Parathyroid adenoma (tissue), 2 donors: ENCODE data around the gene TMEM120B.

Experiments used
- H2AFZ ChIP-seq: fragments of 300-600 bp; sonication (generic); one replicate; pipeline ENCODE4 v1.7.0; 2017; ENCODE audit warnings: antibody characterized with exemption, mild to moderate bottlenecking
- H3K27ac ChIP-seq: fragments of 300-600 bp; sonication (generic); one replicate; pipeline ENCODE4 v1.7.0; 2017
- H3K27me3 ChIP-seq: fragments of 300-600 bp; sonication (generic); one replicate; pipeline ENCODE4 v1.7.0; 2017; ENCODE audit warnings: low read length; ENCODE audit not compliant: control insufficient read depth, insufficient read depth
- H3K36me3 ChIP-seq: fragments of 300-600 bp; sonication (generic); one replicate; pipeline ENCODE4 v1.7.0; 2017; ENCODE audit warnings: low read length; ENCODE audit not compliant: control insufficient read depth, insufficient read depth
- H3K4me1 ChIP-seq: fragments of 300-600 bp; sonication (generic); one replicate; pipeline ENCODE4 v1.7.0; 2017; ENCODE audit warnings: control low read depth
- H3K4me2 ChIP-seq: fragments of 300-600 bp; sonication (generic); one replicate; pipeline ENCODE4 v1.7.0; 2017; ENCODE audit warnings: low read length
- H3K4me3 ChIP-seq: fragments of 300-600 bp; sonication (generic); one replicate; pipeline ENCODE4 v1.7.0; 2017; ENCODE audit warnings: low read depth, low read length
- H3K79me2 ChIP-seq: fragments of 300-600 bp; sonication (generic); one replicate; pipeline ENCODE4 v1.7.0; 2017; ENCODE audit warnings: control low read depth
- H3K9ac ChIP-seq: fragments of 300-600 bp; sonication (generic); one replicate; pipeline ENCODE4 v1.7.0; 2017; ENCODE audit warnings: mild to moderate bottlenecking
- H3K9me3 ChIP-seq: fragments of 300-600 bp; sonication (generic); one replicate; pipeline ENCODE4 v1.7.0; 2017; ENCODE audit warnings: low read length; ENCODE audit not compliant: control insufficient read depth
- CTCF ChIP-seq: fragments of 300-600 bp; sonication (generic); IDR thresholded peaks from one replicate; pipeline ENCODE4 v1.7.0; 2017; ENCODE audit warnings: antibody characterized with exemption, mild to moderate bottlenecking
- donor health status: primary hyperparathyroidism.

Gene TMEM120B

DNA sequence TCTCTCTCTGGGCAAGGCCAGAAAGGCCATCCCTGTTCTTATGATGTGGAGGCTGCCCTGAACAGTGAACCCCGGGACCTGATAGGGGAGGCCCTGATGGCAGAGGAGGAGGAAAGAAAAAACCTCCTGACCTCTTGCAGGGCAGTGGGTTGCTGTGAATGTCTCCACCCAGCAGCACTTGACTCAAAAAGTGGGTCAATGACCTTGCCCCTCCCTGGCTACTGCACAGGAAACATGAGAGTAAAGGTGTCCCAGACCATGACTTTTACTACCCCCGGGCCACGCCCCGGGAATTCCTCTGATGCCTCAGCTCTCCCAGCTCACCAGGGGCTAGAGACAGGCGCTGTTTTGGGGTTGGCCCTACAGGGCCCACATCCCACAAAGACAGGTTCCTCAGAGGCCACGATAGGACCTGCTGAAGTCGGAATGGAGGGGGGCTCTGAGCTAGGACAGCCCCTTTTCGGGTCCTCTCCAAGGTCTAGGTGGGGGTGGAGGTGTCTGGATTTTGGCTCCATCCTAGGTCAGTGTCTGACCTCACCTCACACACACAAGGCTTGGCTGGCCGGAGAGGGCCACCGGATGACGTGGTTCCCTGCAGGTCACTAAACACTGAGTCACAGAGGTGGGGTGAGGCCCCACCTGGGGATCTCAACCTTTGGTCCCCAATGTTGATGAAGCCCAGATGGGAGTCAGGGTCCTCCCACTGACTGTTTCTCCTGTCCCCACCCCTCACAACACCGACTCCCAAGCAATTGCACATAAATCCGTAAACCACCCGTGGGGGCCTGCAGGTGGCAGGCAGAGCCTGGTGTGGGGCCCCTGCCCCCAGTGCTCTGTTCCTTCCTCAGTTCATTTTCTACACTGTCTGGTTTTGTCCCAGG is 79.4 kb downstream of the TMEM120B start:
- Histone ChIP-seq H3K4me1 (peaks cover 31% of the 10 kb centered on the region), H3K4me3 (no peak overlapping the region), H3K27ac (no peak overlapping the region)

GRCh38 chr12:121792607-121793439 is 80.3 kb downstream of the TMEM120B start:
- H3K4me3 ChIP-seq = peak overlapping the region; percentile 66
- peak overlapping the region; percentile 59 for H3K27ac ChIP-seq
- peaks cover 37% of the 10 kb centered on the region for H3K4me1 ChIP-seq
- peak overlapping the region; percentile 80 for H2AFZ ChIP-seq
- peak overlapping the region; percentile 87 for H3K4me2 ChIP-seq
- peaks cover 16% of the 10 kb centered on the region for H3K79me2 ChIP-seq
- H3K27me3 ChIP-seq = no peaks in the 10 kb centered on the region
- H3K9me3 ChIP-seq = no peaks in the 10 kb centered on the region
- H3K9ac ChIP-seq = no peak overlapping the region
- H3K36me3 ChIP-seq = no peaks in the 10 kb centered on the region
- peak; percentile 5 for TF ChIP-seq CTCF

More for the DNA sequence above, 79.4 kb downstream of the TMEM120B start:
- Histone ChIP-seq H3K36me3 (no peaks in the 10 kb centered on the region), H2AFZ (no peak overlapping the region), H3K27me3 (no peaks in the 10 kb centered on the region), H3K9me3 (no peaks in the 10 kb centered on the region), H3K4me2 (no peak overlapping the region), H3K9ac (no peak overlapping the region), H3K79me2 (peaks cover 16% of the 10 kb centered on the region)
- TF ChIP-seq CTCF = no peak

DNA sequence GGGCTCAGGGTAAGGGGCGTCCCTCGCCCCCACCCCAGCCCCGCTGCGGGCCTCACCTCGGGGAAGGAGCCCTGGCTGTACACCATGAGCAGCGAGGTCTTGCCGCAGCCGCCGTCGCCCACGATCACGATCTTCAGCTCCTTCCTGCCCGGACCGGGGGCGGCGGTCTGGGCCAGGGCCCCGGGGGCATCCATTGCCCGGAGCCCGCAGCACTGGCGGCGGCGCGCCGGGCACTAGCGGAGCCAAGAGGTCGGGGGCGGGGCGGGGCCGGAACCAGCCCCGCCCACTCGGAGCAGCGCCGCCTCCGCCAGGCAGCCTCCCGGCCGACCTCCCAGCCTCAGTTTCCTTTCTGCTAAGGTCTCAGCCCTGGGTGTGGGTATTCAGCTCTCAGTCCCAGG is 80.9 kb downstream of the TMEM120B start, which contains the start of gene RHOF:
Gene RHOF, minus strand, starts transcription at position 249 of the 398 bp plus-strand sequence. Its CDS starts 55 bp downstream, at position 194.
- Histone ChIP-seq H3K4me3 (peak within 1 kb of the TSS; percentile 66), H3K9ac (no peak within 1 kb of the TSS), H3K9me3 (no peaks in the 10 kb centered on the region), H3K4me2 (peak within 1 kb of the TSS; percentile 87), H3K79me2 (peaks cover 16% of the 10 kb centered on the region), H3K27ac (peak within 1 kb of the TSS; percentile 100), H3K27me3 (no peaks in the 10 kb centered on the region), H3K4me1 (peaks cover 43% of the 10 kb centered on the region), H2AFZ (peak within 1 kb of the TSS; percentile 80), H3K36me3 (no peaks in the 10 kb centered on the region)
- TF ChIP-seq CTCF = no peak

DNA sequence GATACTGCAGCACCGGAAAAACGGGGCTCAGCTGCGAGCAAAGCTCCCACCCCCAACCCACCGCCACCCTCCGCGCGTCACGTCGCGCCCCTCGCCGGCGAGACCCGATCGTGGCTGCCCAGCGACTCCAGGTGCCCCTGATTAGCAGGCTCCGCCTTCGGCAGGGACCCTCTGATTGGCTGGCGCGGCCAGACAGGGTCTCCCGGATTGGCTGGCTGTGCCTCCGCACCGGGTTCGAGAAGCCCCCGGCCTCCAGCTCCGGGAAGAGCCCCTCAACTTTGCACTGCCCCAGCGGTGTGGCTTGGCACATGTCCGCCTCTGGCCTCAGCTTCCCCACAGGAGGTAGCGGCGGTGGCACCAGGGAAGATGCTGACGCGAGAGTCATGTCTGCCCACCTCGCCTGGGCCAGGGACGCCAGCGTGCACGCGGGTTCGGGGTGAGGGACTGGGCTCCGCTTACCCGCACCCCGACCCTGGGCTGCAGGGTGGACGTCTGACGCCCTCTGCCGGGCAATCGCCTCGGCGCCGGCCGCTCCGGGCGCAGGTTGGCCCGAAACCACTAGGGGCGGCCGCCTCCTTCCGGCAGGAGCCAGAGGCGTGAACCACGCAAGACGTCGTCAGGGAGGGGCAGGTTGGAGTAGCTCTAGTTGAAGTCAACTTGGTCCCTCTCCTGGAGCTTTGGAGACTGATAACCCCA is 81.4 kb downstream of the TMEM120B start:
- peak; percentile 100 for TF ChIP-seq CTCF

More for the DNA sequence above, 81.4 kb downstream of the TMEM120B start:
- Histone ChIP-seq H3K27ac (peak overlapping the region; percentile 100), H2AFZ (peak overlapping the region; percentile 80), H3K79me2 (peaks cover 16% of the 10 kb centered on the region), H3K9me3 (no peaks in the 10 kb centered on the region), H3K4me2 (peak overlapping the region; percentile 87), H3K36me3 (no peaks in the 10 kb centered on the region), H3K9ac (no peak overlapping the region), H3K27me3 (no peaks in the 10 kb centered on the region), H3K4me1 (peaks cover 49% of the 10 kb centered on the region), H3K4me3 (peak overlapping the region; percentile 66)
